ENCODE results near the gene INTS6L.

Gene INTS6L

GRCh38 chrX:135530097-135530496 is 9.6 kb downstream of the INTS6L start:
- no peak overlapping the region for H2AK5ac ChIP-seq (ENCODE audit: low read depth, low read length)
- H3K9me3 ChIP-seq (replicated peaks in 1 of 2; ENCODE audit: control insufficient read depth in 2 of 2, insufficient read depth in 1 of 2, low read depth in 1 of 2, low read length in 2 of 2) = no peaks in the 10 kb centered on the region
- no peak overlapping the region for H2BK12ac ChIP-seq (ENCODE audit: low read length)
- H2BK15ac ChIP-seq (ENCODE audit: low read length) = no peak overlapping the region
- no peaks in the 10 kb centered on the region for H3K79me1 ChIP-seq (ENCODE audit: low read depth, low read length)
- DNase-seq (ENCODE audit: low spot score) = no peak
- H3K18ac ChIP-seq (ENCODE audit: low read length) = no peak overlapping the region
- peaks cover 0 to 5% of the 10 kb centered on the region in 2 donors for H3K36me3 ChIP-seq (replicated peaks in 1 of 2; ENCODE audit: control insufficient read depth in 2 of 2, insufficient read depth in 2 of 2, low read length in 2 of 2)
- H3K9ac ChIP-seq (ENCODE audit: low read depth, low read length, poor library complexity) = no peak overlapping the region
- no peak overlapping the region for H3K4me2 ChIP-seq (ENCODE audit: insufficient read depth, low read length, poor library complexity, severe bottlenecking)
- no peak overlapping the region for H4K8ac ChIP-seq (ENCODE audit: low read depth, low read length)
- no CpG with 5 or more reads among the region's 1 CpG for WGBS, 2 donors (ENCODE audit: extremely low coverage in 2 of 2, insufficient read length in 2 of 2, insufficient replicate concordance in 1 of 2)
- no peak overlapping the region for H3K4me3 ChIP-seq (ENCODE audit: low read length in 2 of 2)
- H3K27ac ChIP-seq (replicated peaks; ENCODE audit: low read length) = no peak overlapping the region
- H4K91ac ChIP-seq (ENCODE audit: low read depth, low read length, poor library complexity) = no peak overlapping the region
- peaks cover 0 to 3% (median 0%) of the 10 kb centered on the region in 3 experiments for H3K27me3 ChIP-seq (ENCODE audit: control insufficient read depth in 3 of 3, insufficient read depth in 3 of 3, low read depth in 1 of 3, low read length in 3 of 3)
- no peaks in the 10 kb centered on the region for H3K4me1 ChIP-seq (ENCODE audit: control insufficient read depth in 2 of 2, insufficient read depth in 1 of 2, low read depth in 1 of 2, low read length in 2 of 2)
- H2AFZ ChIP-seq (ENCODE audit: low read length) = no peak overlapping the region
- H3K23ac ChIP-seq (ENCODE audit: low read depth, low read length, poor library complexity) = no peak overlapping the region
- no peak overlapping the region for H3K4ac ChIP-seq (ENCODE audit: low read length)
- H3K14ac ChIP-seq (ENCODE audit: low read length) = no peak overlapping the region
- H2BK5ac ChIP-seq (ENCODE audit: low read length) = no peak overlapping the region
- no peak overlapping the region for H2BK120ac ChIP-seq (ENCODE audit: low read depth, low read length)

DNA sequence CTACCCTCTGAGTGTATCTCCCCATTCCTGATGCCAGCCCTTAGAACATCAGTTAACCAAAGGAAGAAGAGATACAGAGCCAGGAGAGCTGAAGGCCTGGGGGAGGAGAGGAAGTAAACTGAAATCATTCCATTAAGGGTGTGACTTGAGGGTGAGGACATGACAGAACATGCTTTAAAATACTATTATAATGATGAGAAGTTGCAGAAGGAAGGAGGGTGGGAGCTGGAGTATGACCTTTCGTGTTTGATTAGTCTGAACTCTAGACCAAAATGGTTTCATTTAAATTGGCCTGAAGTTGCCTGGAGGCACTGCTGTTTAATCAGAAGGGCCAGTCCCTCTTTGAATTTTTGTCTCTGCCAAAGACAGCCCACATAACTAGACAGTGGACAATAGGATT is 11.4 kb downstream of the INTS6L start:
- H2BK12ac ChIP-seq (ENCODE audit: low read length) = no peak overlapping the region
- H3K9me3 ChIP-seq (replicated peaks in 1 of 2; ENCODE audit: control insufficient read depth in 2 of 2, insufficient read depth in 1 of 2, low read depth in 1 of 2, low read length in 2 of 2) = no peaks in the 10 kb centered on the region
- no peak overlapping the region for H2BK15ac ChIP-seq (ENCODE audit: low read length)
- no peak overlapping the region for H3K18ac ChIP-seq (ENCODE audit: low read length)
- H3K27me3 ChIP-seq (ENCODE audit: control insufficient read depth in 3 of 3, insufficient read depth in 3 of 3, low read depth in 1 of 3, low read length in 3 of 3) = peaks cover 0 to 3% (median 0%) of the 10 kb centered on the region in 3 experiments
- H3K4ac ChIP-seq (ENCODE audit: low read length) = no peak overlapping the region
- H2AFZ ChIP-seq (ENCODE audit: low read length) = no peak overlapping the region
- H2BK5ac ChIP-seq (ENCODE audit: low read length) = no peak overlapping the region
- H3K4me1 ChIP-seq (ENCODE audit: control insufficient read depth in 2 of 2, insufficient read depth in 1 of 2, low read depth in 1 of 2, low read length in 2 of 2) = no peaks in the 10 kb centered on the region
- no peak overlapping the region for H3K4me2 ChIP-seq (ENCODE audit: insufficient read depth, low read length, poor library complexity, severe bottlenecking)
- H3K9ac ChIP-seq (ENCODE audit: low read depth, low read length, poor library complexity) = no peak overlapping the region
- H4K8ac ChIP-seq (ENCODE audit: low read depth, low read length) = no peak overlapping the region
- no peak overlapping the region for H3K14ac ChIP-seq (ENCODE audit: low read length)
- no peak overlapping the region for H3K27ac ChIP-seq (replicated peaks; ENCODE audit: low read length)
- DNase-seq (ENCODE audit: low spot score) = no peak
- no peak overlapping the region for H4K91ac ChIP-seq (ENCODE audit: low read depth, low read length, poor library complexity)
- no peak overlapping the region for H3K23ac ChIP-seq (ENCODE audit: low read depth, low read length, poor library complexity)
- H3K4me3 ChIP-seq (ENCODE audit: low read length in 2 of 2) = no peak overlapping the region
- no peak overlapping the region for H2AK5ac ChIP-seq (ENCODE audit: low read depth, low read length)
- H3K36me3 ChIP-seq (replicated peaks in 1 of 2; ENCODE audit: control insufficient read depth in 2 of 2, insufficient read depth in 2 of 2, low read length in 2 of 2) = no peaks in the 10 kb centered on the region
- no peak overlapping the region for H2BK120ac ChIP-seq (ENCODE audit: low read depth, low read length)
- no peaks in the 10 kb centered on the region for H3K79me1 ChIP-seq (ENCODE audit: low read depth, low read length)
- WGBS, 2 donors (ENCODE audit: extremely low coverage in 2 of 2, insufficient read length in 2 of 2, insufficient replicate concordance in 1 of 2) = no CpG with 5 or more reads among the region's 1 CpG

DNA sequence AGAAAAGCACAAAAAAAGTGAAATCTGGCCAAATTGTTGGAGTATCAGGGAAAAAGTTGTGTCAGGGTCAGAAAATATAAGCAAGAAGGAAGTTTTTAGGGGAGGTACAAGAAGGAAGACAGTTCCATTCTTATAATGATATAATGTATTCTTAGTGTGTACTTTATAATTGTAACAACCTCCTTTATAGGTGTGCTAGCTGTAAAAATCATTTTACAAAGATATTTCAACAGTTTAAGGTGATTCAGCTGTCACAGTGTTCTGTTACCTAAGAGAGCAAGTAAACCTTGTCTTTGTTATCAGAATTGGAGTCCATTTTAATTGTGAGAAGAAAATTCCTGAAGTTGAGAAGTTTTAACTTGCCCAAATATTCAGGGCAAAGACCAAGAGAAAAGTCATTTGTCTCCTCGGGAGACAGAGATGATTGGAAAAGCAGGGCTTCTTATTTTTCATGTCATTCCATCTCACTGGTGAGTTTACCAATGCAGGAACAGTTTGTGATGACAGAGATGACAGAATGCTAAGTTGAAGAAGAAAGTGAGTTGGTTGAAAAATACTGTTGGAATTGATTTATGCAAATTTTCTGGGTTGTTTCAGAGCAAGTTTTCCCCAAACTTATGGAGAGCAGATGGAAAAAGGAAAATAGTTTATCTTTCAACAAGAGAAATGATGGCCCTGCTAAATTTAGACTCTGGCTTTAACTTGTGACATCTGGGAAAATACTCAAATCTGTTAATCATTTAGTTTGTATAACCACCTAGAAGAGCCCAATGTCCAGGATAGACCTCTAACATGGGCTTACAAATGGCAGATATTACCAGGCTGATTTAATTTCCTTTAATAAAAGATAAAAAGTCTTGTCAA is 14.8 kb downstream of the INTS6L start:
- H2BK120ac ChIP-seq (ENCODE audit: low read depth, low read length) = no peak overlapping the region
- H3K23ac ChIP-seq (ENCODE audit: low read depth, low read length, poor library complexity) = no peak overlapping the region
- H2AK5ac ChIP-seq (ENCODE audit: low read depth, low read length) = no peak overlapping the region
- no peak overlapping the region for H3K27ac ChIP-seq (replicated peaks; ENCODE audit: low read length)
- no peak overlapping the region for H2BK5ac ChIP-seq (ENCODE audit: low read length)
- no peaks in the 10 kb centered on the region for H3K4me1 ChIP-seq (ENCODE audit: control insufficient read depth in 2 of 2, insufficient read depth in 1 of 2, low read depth in 1 of 2, low read length in 2 of 2)
- H3K9me3 ChIP-seq (replicated peaks in 1 of 2; ENCODE audit: control insufficient read depth in 2 of 2, insufficient read depth in 1 of 2, low read depth in 1 of 2, low read length in 2 of 2) = no peaks in the 10 kb centered on the region
- no peak overlapping the region for H3K4me3 ChIP-seq (ENCODE audit: low read length in 2 of 2)
- no CpG with 5 or more reads among the region's 1 CpG for WGBS, 2 donors (ENCODE audit: extremely low coverage in 2 of 2, insufficient read length in 2 of 2, insufficient replicate concordance in 1 of 2)
- no peaks in the 10 kb centered on the region for H3K36me3 ChIP-seq (replicated peaks in 1 of 2; ENCODE audit: control insufficient read depth in 2 of 2, insufficient read depth in 2 of 2, low read length in 2 of 2)
- H2BK12ac ChIP-seq (ENCODE audit: low read length) = no peak overlapping the region
- no peak overlapping the region for H3K4me2 ChIP-seq (ENCODE audit: insufficient read depth, low read length, poor library complexity, severe bottlenecking)
- H3K18ac ChIP-seq (ENCODE audit: low read length) = no peak overlapping the region
- H3K9ac ChIP-seq (ENCODE audit: low read depth, low read length, poor library complexity) = no peak overlapping the region
- no peak overlapping the region for H4K8ac ChIP-seq (ENCODE audit: low read depth, low read length)
- H3K4ac ChIP-seq (ENCODE audit: low read length) = no peak overlapping the region
- no peak overlapping the region for H2AFZ ChIP-seq (ENCODE audit: low read length)
- no peak for DNase-seq (ENCODE audit: low spot score)
- no peak overlapping the region for H4K91ac ChIP-seq (ENCODE audit: low read depth, low read length, poor library complexity)
- H3K79me1 ChIP-seq (ENCODE audit: low read depth, low read length) = no peaks in the 10 kb centered on the region
- H3K27me3 ChIP-seq (ENCODE audit: control insufficient read depth in 3 of 3, insufficient read depth in 3 of 3, low read depth in 1 of 3, low read length in 3 of 3) = peaks cover 0 to 3% (median 0%) of the 10 kb centered on the region in 3 experiments
- no peak overlapping the region for H3K14ac ChIP-seq (ENCODE audit: low read length)
- H2BK15ac ChIP-seq (ENCODE audit: low read length) = no peak overlapping the region

GRCh38 chrX:135536877-135537276 is 16.4 kb downstream of the INTS6L start:
- Histone ChIP-seq H3K27ac (replicated peaks; ENCODE audit: low read length) (no peak overlapping the region), H2BK5ac (ENCODE audit: low read length) (no peak overlapping the region), H2BK12ac (ENCODE audit: low read length) (no peak overlapping the region), H2AFZ (ENCODE audit: low read length) (no peak overlapping the region), H2BK120ac (ENCODE audit: low read depth, low read length) (no peak overlapping the region), H3K36me3 (replicated peaks in 1 of 2; ENCODE audit: control insufficient read depth in 2 of 2, insufficient read depth in 2 of 2, low read length in 2 of 2) (no peaks in the 10 kb centered on the region), H3K27me3 (ENCODE audit: control insufficient read depth in 3 of 3, insufficient read depth in 3 of 3, low read depth in 1 of 3, low read length in 3 of 3) (no peaks in the 10 kb centered on the region), H3K14ac (ENCODE audit: low read length) (no peak overlapping the region), H4K91ac (ENCODE audit: low read depth, low read length, poor library complexity) (no peak overlapping the region), H3K9me3 (replicated peaks in 1 of 2; ENCODE audit: control insufficient read depth in 2 of 2, insufficient read depth in 1 of 2, low read depth in 1 of 2, low read length in 2 of 2) (no peaks in the 10 kb centered on the region), H3K79me1 (ENCODE audit: low read depth, low read length) (no peaks in the 10 kb centered on the region), H3K4me3 (ENCODE audit: low read length in 2 of 2) (no peak overlapping the region), H2AK5ac (ENCODE audit: low read depth, low read length) (no peak overlapping the region), H3K23ac (ENCODE audit: low read depth, low read length, poor library complexity) (no peak overlapping the region), H3K18ac (ENCODE audit: low read length) (no peak overlapping the region), H3K4me2 (ENCODE audit: insufficient read depth, low read length, poor library complexity, severe bottlenecking) (no peak overlapping the region), H3K9ac (ENCODE audit: low read depth, low read length, poor library complexity) (no peak overlapping the region), H3K4me1 (ENCODE audit: control insufficient read depth in 2 of 2, insufficient read depth in 1 of 2, low read depth in 1 of 2, low read length in 2 of 2) (no peaks in the 10 kb centered on the region), H2BK15ac (ENCODE audit: low read length) (no peak overlapping the region), H3K4ac (ENCODE audit: low read length) (no peak overlapping the region), H4K8ac (ENCODE audit: low read depth, low read length) (no peak overlapping the region)
- no peak for DNase-seq (ENCODE audit: low spot score)
